Measurements from ENCODE around the gene NOL4. TPM values are rescaled to one million over a fixed set of nuclear protein-coding genes. Genes with fewer than 3 reads are reported as not detected.

The NOL4 gene
- polyA plus RNA-seq, 1 donor from 2014 or later: 61.0 TPM

DNA sequence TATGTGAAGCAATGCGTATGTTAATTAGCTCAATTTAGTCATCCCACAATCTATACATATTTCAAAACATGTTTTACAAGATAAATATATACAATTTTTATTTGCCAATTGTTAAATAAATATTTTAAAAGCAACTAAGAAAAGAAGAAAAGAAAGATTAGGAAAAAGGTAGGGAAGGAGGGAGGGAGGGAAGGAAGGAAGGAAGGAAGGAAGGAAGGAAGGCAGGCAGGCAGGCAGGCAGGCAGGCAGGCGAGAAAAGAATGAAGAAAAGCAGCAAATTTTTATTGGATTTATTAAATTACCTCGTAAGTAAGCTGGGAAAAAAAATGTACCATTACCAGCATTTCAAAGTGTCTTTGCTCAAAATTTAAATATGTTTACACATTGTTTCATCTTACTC is 30.5 kb downstream of the NOL4 start:
- no peaks in the 10 kb centered on the region for H3K36me3 ChIP-seq (ENCODE audit: insufficient read depth, low read length)
- no peaks in the 10 kb centered on the region for H4K20me1 ChIP-seq (ENCODE audit: insufficient read depth)
- no peak for TF ChIP-seq POLR2AphosphoS5 (IDR thresholded peaks at IDR 0.05)
- no peak for TF ChIP-seq SMC3 (conservative IDR thresholded peaks at IDR 0.05; ENCODE audit: poor library complexity)
- TF ChIP-seq EZH2 (IDR thresholded peaks at IDR 0.05; ENCODE audit: borderline replicate concordance, insufficient read depth, low read length, poor library complexity, severe bottlenecking): no peak
- TF ChIP-seq EP300 (conservative IDR thresholded peaks at IDR 0.05; ENCODE audit: poor library complexity, severe bottlenecking): no peak
- TF ChIP-seq, protein P1, sequence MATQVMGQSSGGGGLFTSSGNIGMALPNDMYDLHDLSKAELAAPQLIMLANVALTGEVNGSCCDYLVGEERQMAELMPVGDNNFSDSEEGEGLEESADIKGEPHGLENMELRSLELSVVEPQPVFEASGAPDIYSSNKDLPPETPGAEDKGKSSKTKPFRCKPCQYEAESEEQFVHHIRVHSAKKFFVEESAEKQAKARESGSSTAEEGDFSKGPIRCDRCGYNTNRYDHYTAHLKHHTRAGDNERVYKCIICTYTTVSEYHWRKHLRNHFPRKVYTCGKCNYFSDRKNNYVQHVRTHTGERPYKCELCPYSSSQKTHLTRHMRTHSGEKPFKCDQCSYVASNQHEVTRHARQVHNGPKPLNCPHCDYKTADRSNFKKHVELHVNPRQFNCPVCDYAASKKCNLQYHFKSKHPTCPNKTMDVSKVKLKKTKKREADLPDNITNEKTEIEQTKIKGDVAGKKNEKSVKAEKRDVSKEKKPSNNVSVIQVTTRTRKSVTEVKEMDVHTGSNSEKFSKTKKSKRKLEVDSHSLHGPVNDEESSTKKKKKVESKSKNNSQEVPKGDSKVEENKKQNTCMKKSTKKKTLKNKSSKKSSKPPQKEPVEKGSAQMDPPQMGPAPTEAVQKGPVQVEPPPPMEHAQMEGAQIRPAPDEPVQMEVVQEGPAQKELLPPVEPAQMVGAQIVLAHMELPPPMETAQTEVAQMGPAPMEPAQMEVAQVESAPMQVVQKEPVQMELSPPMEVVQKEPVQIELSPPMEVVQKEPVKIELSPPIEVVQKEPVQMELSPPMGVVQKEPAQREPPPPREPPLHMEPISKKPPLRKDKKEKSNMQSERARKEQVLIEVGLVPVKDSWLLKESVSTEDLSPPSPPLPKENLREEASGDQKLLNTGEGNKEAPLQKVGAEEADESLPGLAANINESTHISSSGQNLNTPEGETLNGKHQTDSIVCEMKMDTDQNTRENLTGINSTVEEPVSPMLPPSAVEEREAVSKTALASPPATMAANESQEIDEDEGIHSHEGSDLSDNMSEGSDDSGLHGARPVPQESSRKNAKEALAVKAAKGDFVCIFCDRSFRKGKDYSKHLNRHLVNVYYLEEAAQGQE (IDR thresholded peaks at IDR 0.05; ENCODE audit: borderline replicate concordance): no peak
- no peak for TF ChIP-seq TAF1 (IDR thresholded peaks at IDR 0.05; ENCODE audit: low read depth)
- no peak for TF ChIP-seq MXI1 (conservative IDR thresholded peaks at IDR 0.05; ENCODE audit: poor library complexity, severe bottlenecking)
- TF ChIP-seq, protein P2, sequence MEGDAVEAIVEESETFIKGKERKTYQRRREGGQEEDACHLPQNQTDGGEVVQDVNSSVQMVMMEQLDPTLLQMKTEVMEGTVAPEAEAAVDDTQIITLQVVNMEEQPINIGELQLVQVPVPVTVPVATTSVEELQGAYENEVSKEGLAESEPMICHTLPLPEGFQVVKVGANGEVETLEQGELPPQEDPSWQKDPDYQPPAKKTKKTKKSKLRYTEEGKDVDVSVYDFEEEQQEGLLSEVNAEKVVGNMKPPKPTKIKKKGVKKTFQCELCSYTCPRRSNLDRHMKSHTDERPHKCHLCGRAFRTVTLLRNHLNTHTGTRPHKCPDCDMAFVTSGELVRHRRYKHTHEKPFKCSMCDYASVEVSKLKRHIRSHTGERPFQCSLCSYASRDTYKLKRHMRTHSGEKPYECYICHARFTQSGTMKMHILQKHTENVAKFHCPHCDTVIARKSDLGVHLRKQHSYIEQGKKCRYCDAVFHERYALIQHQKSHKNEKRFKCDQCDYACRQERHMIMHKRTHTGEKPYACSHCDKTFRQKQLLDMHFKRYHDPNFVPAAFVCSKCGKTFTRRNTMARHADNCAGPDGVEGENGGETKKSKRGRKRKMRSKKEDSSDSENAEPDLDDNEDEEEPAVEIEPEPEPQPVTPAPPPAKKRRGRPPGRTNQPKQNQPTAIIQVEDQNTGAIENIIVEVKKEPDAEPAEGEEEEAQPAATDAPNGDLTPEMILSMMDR (IDR thresholded peaks at IDR 0.05; ENCODE audit: poor library complexity, severe bottlenecking): no peak
- TF ChIP-seq RAD21 (conservative IDR thresholded peaks at IDR 0.05): no peak
- peaks cover 4% of the 10 kb centered on the region for H3K9me3 ChIP-seq (ENCODE audit: low read length)
- H3K27me3 ChIP-seq (ENCODE audit: insufficient read depth, low read depth, low read length): no peaks in the 10 kb centered on the region
- H3K79me2 ChIP-seq (replicated peaks; ENCODE audit: insufficient read depth, low read length): no peaks in the 10 kb centered on the region
- H3K27ac ChIP-seq (ENCODE audit: low read length): no peak overlapping the region
- no peak overlapping the region for H3K4me3 ChIP-seq (ENCODE audit: low read length)
- no peaks in the 10 kb centered on the region for H3K9me2 ChIP-seq (ENCODE audit: insufficient read depth, low read length)
- H3K9ac ChIP-seq (ENCODE audit: low read length): no peak overlapping the region
- no peak overlapping the region for H3K4me2 ChIP-seq (ENCODE audit: low read length)
- H2AFZ ChIP-seq (ENCODE audit: low read depth, low read length): no peak overlapping the region
- no peaks in the 10 kb centered on the region for H3F3A ChIP-seq (ENCODE audit: insufficient read depth, low read length, poor library complexity, severe bottlenecking)

DNA sequence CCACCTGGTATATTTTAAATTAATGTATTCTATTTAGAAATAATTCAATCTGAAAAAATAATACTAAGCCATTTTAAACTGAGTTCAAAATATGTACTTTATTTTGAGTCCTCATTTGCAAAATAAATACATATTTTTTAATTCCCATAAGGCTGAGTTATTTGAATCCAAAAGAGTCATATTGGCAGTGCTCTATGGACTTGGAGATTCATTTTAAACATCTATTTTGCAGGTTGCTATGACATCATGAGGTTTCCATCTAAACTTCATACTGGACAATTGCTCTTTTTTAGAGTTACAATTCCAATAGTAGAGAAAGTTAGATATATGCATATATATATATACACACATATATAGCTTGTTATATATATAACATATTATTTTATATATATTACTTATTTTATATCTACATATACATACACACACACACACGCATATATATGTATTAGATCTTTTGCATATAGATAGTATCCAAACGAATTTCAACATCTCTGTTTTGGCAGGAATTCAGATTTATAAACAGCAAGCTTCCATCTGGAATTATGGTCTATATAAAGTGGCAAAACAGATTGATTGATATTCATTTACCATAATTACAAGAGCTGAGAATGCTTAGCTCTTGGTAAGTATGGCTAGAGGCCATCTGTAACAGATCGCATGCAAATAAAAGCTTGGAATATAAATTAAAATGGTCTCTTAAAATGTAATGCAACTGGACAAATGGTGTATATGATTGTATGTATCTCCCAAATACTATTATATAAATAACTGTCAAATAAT is 34.9 kb downstream of the NOL4 start:
- Histone ChIP-seq H3K4me3 (ENCODE audit: low read length) (no peak overlapping the region), H3K9me3 (ENCODE audit: low read length) (peaks cover 4% of the 10 kb centered on the region), H3K9ac (ENCODE audit: low read length) (no peak overlapping the region), H4K20me1 (ENCODE audit: insufficient read depth) (no peaks in the 10 kb centered on the region), H3K36me3 (ENCODE audit: insufficient read depth, low read length) (no peaks in the 10 kb centered on the region), H3K79me2 (replicated peaks; ENCODE audit: insufficient read depth, low read length) (no peaks in the 10 kb centered on the region), H3K9me2 (ENCODE audit: insufficient read depth, low read length) (no peaks in the 10 kb centered on the region), H3K27ac (ENCODE audit: low read length) (no peak overlapping the region), H3F3A (ENCODE audit: insufficient read depth, low read length, poor library complexity, severe bottlenecking) (no peaks in the 10 kb centered on the region), H3K27me3 (ENCODE audit: insufficient read depth, low read depth, low read length) (no peaks in the 10 kb centered on the region), H3K4me2 (ENCODE audit: low read length) (no peak overlapping the region), H2AFZ (ENCODE audit: low read depth, low read length) (no peak overlapping the region)
- TF ChIP-seq EZH2 (IDR thresholded peaks at IDR 0.05; ENCODE audit: borderline replicate concordance, insufficient read depth, low read length, poor library complexity, severe bottlenecking) (no peak), MXI1 (conservative IDR thresholded peaks at IDR 0.05; ENCODE audit: poor library complexity, severe bottlenecking) (no peak)
- TF ChIP-seq, protein P1 (IDR thresholded peaks at IDR 0.05; ENCODE audit: borderline replicate concordance): no peak

Measured in neural cell (in vitro differentiated cells).